ENCODE results near the gene FAM210A.

- no peak for TF ChIP-seq POLR2A (IDR thresholded peaks at IDR 0.05; ENCODE audit: borderline replicate concordance, extremely low read depth, insufficient read depth, insufficient read length)
- TF ChIP-seq JUND (IDR thresholded peaks at IDR 0.05), result no peak
These were observed 68.4 kb downstream of the FAM210A start for GRCh38 chr18:13657974-13658373.

Data from HCT116 (cell line).